HEK293T (cell line): Measurements from ENCODE around the gene ZNF683.

ENCODE experiments used
- CTCF ChIA-PET: fragments of 350-600 bp; formaldehyde crosslinking; extraction: SDS; loops from one replicate; lab custom pipeline; 2021; ENCODE audit warnings: antibody characterized with exemption, inconsistent platforms; lab: Yijun Ruan, JAX
- POLR2A ChIA-PET: fragments of 350-600 bp; formaldehyde crosslinking; extraction: SDS; loops from one replicate; lab custom pipeline; 2020; ENCODE audit warnings: antibody characterized with exemption, inconsistent platforms; lab: Yijun Ruan, JAX
- DNase-seq: peaks from one replicate; pipeline ENCODE4 v3.0.0; 2012; ENCODE audit warnings: mixed read lengths; ENCODE audit errors: extremely low spot score
- ARNT ChIP-seq: fragments of 450-650 bp; IDR thresholded peaks from 2 replicates; pipeline ENCODE4 v1.6.1; 2017; ENCODE audit warnings: mild to moderate bottlenecking
- BHLHE40 ChIP-seq: fragments of 450-650 bp; IDR thresholded peaks from 2 replicates; pipeline ENCODE4 v1.6.1; 2016; ENCODE audit warnings: mild to moderate bottlenecking, moderate library complexity, borderline replicate concordance
- CTBP1 ChIP-seq: fragments of 450-650 bp; IDR thresholded peaks from 2 replicates; pipeline ENCODE4 v1.6.1; 2016; ENCODE audit warnings: borderline replicate concordance
- ELF4 ChIP-seq: fragments of 450-650 bp; IDR thresholded peaks from 2 replicates; pipeline ENCODE4 v1.6.1; 2017; ENCODE audit warnings: antibody characterized with exemption
- FOXA1 ChIP-seq: fragments of 450-650 bp; IDR thresholded peaks from 2 replicates; pipeline ENCODE4 v1.6.1; 2016; ENCODE audit warnings: mild to moderate bottlenecking
- FOXK2 ChIP-seq: fragments of 450-650 bp; IDR thresholded peaks from 2 replicates; pipeline ENCODE4 v1.6.1; 2016; ENCODE audit warnings: mild to moderate bottlenecking
- FOXM1 ChIP-seq: fragments of 450-650 bp; IDR thresholded peaks from 2 replicates; pipeline ENCODE4 v1.6.1; 2017; ENCODE audit warnings: mild to moderate bottlenecking, borderline replicate concordance
- HDGF ChIP-seq: fragments of 450-650 bp; IDR thresholded peaks from 2 replicates; pipeline ENCODE4 v1.6.1; 2017; ENCODE audit warnings: antibody characterized with exemption, borderline replicate concordance
- L3MBTL2 ChIP-seq: fragments of 450-650 bp; conservative IDR thresholded peaks from 2 replicates; pipeline ENCODE4 v1.6.1; 2016; ENCODE audit warnings: mild to moderate bottlenecking
- LEF1 ChIP-seq: fragments of 450-650 bp; IDR thresholded peaks from 2 replicates; pipeline ENCODE4 v1.6.1; 2017; ENCODE audit warnings: mild to moderate bottlenecking, borderline replicate concordance
- NFRKB ChIP-seq: fragments of 450-650 bp; IDR thresholded peaks from 2 replicates; pipeline ENCODE4 v1.6.1; 2016; ENCODE audit warnings: mild to moderate bottlenecking, moderate library complexity
- PKNOX1 ChIP-seq: fragments of 450-650 bp; IDR thresholded peaks from 2 replicates; pipeline ENCODE4 v1.6.1; 2016
- SP1 ChIP-seq: fragments of 450-650 bp; IDR thresholded peaks from 2 replicates; pipeline ENCODE4 v1.6.1; 2017
- SUZ12 ChIP-seq: fragments of 450-650 bp; IDR thresholded peaks from 2 replicates; pipeline ENCODE4 v1.6.1; 2016; ENCODE audit warnings: mild to moderate bottlenecking
- TARDBP ChIP-seq: fragments of 450-650 bp; IDR thresholded peaks from 2 replicates; pipeline ENCODE4 v1.6.1; 2016
- ZNF384 ChIP-seq: fragments of 450-650 bp; IDR thresholded peaks from 2 replicates; pipeline ENCODE4 v1.6.1; 2016

Gene ZNF683

GRCh38 chr1:26403656-26404055 lies 31.1 kb upstream of the ZNF683 start:
- CTCF ChIA-PET = no interaction called here
- POLR2A ChIA-PET = no interaction called here
- no peak for TF ChIP-seq PKNOX1
- TF ChIP-seq SP1 = no peak
- no peak for TF ChIP-seq L3MBTL2
- DNase-seq = no peak

GRCh38 chr1:26401891-26402290 lies 29.3 kb upstream of the ZNF683 start:
- ChIA-PET CTCF (interaction anchor here (3.2 kb wide), 1 partner anchor 15 kb away, joined by 14 read pairs; no protein-coding TSS in a partner anchor), POLR2A (no interaction called here)
- DNase-seq = no peak
- TF ChIP-seq HDGF = no peak
- no peak for TF ChIP-seq FOXM1
- no peak for TF ChIP-seq FOXA1
- TF ChIP-seq ARNT = no peak
- no peak for TF ChIP-seq PKNOX1
- TF ChIP-seq SP1 = no peak
- no peak for TF ChIP-seq FOXK2
- TF ChIP-seq BHLHE40 = no peak
- no peak for TF ChIP-seq CTBP1
- TF ChIP-seq SUZ12 = no peak
- no peak for TF ChIP-seq TARDBP
- no peak for TF ChIP-seq L3MBTL2
- TF ChIP-seq ZNF384 = no peak
- TF ChIP-seq LEF1 = no peak
- no peak for TF ChIP-seq NFRKB
- TF ChIP-seq ELF4 = no peak

- ChIA-PET POLR2A (no interaction called here), CTCF (interaction anchor here (0.7 to 3.2 kb wide), 2 partner anchors 18 to 230 kb away, joined by 3 to 14 read pairs; no protein-coding TSS in a partner anchor)
- no peak for TF ChIP-seq FOXM1
- TF ChIP-seq SP1 = no peak
- no peak for TF ChIP-seq NFRKB
- TF ChIP-seq FOXA1 = no peak
- no peak for TF ChIP-seq SUZ12
- TF ChIP-seq L3MBTL2 = no peak
- no peak for TF ChIP-seq ZNF384
- no peak for TF ChIP-seq ARNT
- TF ChIP-seq BHLHE40 = no peak
- no peak for TF ChIP-seq LEF1
- TF ChIP-seq PKNOX1 = no peak
- TF ChIP-seq ELF4 = no peak
- no peak for TF ChIP-seq HDGF
- no peak for TF ChIP-seq CTBP1
- no peak for DNase-seq
These were observed 26.5 kb upstream of the ZNF683 start for GRCh38 chr1:26399034-26399433.

GRCh38 chr1:26395754-26396153 lies 23.2 kb upstream of the ZNF683 start:
- CTCF ChIA-PET = interaction anchor here (0.7 to 1.5 kb wide), 4 partner anchors 11 to 67 kb away, joined by 3 to 9 read pairs (median 4); no protein-coding TSS in a partner anchor
- TF ChIP-seq BHLHE40 = no peak
- no peak for TF ChIP-seq L3MBTL2
- no peak for TF ChIP-seq ZNF384
- no peak for TF ChIP-seq SUZ12
- TF ChIP-seq PKNOX1 = no peak
- TF ChIP-seq CTBP1 = no peak
- no peak for TF ChIP-seq FOXA1
- TF ChIP-seq TARDBP = no peak
- TF ChIP-seq NFRKB = no peak
- TF ChIP-seq ELF4 = no peak
- TF ChIP-seq HDGF = no peak
- no peak for TF ChIP-seq SP1
- TF ChIP-seq FOXK2 = no peak
- TF ChIP-seq ARNT = no peak
- no peak for TF ChIP-seq FOXM1
- TF ChIP-seq LEF1 = no peak
- POLR2A ChIA-PET = no interaction called here
- no peak for DNase-seq

- DNase-seq = peak; percentile 42
- ChIA-PET CTCF (interaction anchor here (0.6 to 2.4 kb wide), 5 partner anchors 26 to 246 kb away, joined by 3 to 19 read pairs (median 7); no protein-coding TSS in a partner anchor), POLR2A (no interaction called here)
- TF ChIP-seq BHLHE40 (no peak), SP1 (no peak), FOXA1 (no peak), FOXK2 (no peak), ZNF384 (no peak), SUZ12 (no peak), PKNOX1 (no peak), NFRKB (no peak), HDGF (no peak), LEF1 (no peak), TARDBP (no peak), FOXM1 (no peak), CTBP1 (no peak), ARNT (no peak), ELF4 (no peak), L3MBTL2 (no peak)
These were observed 18.9 kb upstream of the ZNF683 start for GRCh38 chr1:26391450-26391849.
